Measurements from ENCODE around the gene LGR4.

The LGR4 gene

GRCh38 chr11:27468995-27469695, 3.4 kb downstream of the LGR4 start:
- TF ChIP-seq, protein P1, sequence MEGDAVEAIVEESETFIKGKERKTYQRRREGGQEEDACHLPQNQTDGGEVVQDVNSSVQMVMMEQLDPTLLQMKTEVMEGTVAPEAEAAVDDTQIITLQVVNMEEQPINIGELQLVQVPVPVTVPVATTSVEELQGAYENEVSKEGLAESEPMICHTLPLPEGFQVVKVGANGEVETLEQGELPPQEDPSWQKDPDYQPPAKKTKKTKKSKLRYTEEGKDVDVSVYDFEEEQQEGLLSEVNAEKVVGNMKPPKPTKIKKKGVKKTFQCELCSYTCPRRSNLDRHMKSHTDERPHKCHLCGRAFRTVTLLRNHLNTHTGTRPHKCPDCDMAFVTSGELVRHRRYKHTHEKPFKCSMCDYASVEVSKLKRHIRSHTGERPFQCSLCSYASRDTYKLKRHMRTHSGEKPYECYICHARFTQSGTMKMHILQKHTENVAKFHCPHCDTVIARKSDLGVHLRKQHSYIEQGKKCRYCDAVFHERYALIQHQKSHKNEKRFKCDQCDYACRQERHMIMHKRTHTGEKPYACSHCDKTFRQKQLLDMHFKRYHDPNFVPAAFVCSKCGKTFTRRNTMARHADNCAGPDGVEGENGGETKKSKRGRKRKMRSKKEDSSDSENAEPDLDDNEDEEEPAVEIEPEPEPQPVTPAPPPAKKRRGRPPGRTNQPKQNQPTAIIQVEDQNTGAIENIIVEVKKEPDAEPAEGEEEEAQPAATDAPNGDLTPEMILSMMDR (IDR thresholded peaks at IDR 0.05), result no peak

GRCh38 chr11:27468209-27468994, 4.2 kb downstream of the LGR4 start:
- TF ChIP-seq, protein P1 (IDR thresholded peaks at IDR 0.05), result no peak

- TF ChIP-seq, protein P1 (IDR thresholded peaks at IDR 0.05), result no peak
Observed at GRCh38 chr11:27467181-27467913, 5.2 kb downstream of the LGR4 start.

GRCh38 chr11:27466363-27466762, 6.2 kb downstream of the LGR4 start:
- TF ChIP-seq, protein P1 (IDR thresholded peaks at IDR 0.05), result no peak

GRCh38 chr11:27465629-27466028, 7.0 kb downstream of the LGR4 start:
- TF ChIP-seq, protein P1 (IDR thresholded peaks at IDR 0.05), result no peak

DNA sequence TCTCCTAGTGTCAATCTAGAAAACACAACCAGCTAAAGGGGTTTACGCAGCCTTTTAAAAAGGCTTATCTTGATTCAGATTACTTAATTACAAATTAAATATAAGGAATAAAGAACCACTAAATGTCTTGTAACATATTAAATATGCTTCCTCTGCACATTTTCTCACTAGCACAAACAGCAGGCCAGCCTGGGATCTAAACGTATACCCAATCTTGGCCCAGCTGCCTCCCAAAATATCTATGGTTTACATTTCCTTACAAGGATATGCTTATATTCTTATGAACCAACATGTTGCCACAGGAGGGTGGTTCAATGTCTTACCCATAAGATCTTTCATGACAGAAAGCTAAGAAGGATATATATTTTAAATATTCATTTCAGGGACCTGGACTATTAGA, 7.7 kb downstream of the LGR4 start:
- TF ChIP-seq, protein P1 (IDR thresholded peaks at IDR 0.05), result no peak

DNA sequence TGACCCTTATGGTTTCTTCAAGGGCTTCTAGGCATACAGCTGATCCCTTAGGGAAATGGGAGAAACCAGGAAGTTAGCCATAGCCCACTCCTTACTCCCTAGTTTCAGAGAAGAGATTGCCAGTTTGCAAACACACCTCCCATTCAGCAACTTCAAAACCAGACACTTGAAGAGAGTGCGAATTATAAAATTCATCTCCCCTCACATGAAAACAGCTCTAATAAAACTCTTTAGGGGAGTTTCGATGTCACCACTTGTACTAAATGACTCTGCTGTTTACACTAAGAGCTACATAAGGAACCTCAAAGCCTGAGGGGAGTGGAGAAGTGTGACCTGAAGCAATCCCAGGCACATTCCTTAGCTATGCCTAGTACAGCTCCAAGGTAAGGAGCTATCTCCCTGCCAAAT, 8.3 kb downstream of the LGR4 start:
- TF ChIP-seq, protein P1 (IDR thresholded peaks at IDR 0.05), result no peak

Measured in LNCAP (cell line).